ENCODE results near the gene AP1M1. TPM values are rescaled to one million over a fixed set of nuclear protein-coding genes. Genes with fewer than 3 reads are reported as not detected.
A peak's percentile ranks its signal among the peaks of the same experiment; 100 is the strongest.

The AP1M1 gene
- total RNA-seq, 1 experiment from 2014 or later = 30.3 TPM

DNA sequence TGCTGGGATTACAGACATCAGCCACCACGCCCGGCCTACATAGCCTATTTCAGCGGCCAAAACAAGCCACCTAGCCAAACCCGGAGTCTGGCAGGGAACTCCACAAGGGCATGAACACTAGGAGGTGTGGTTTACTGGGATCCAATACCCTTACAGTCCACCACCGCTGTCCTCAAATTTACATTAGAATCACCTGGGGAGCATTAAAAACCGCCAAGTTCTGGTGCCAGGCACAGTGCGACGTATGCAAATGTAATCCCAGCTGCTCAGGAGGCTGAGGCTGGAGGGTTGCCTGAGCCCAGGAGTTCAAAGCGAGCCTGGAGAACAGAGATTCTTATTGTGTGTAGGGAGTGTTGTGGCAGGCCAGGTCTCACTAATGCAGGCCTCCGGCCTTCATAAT, 4.2 kb upstream of the AP1M1 start:
- Histone ChIP-seq H3K79me2 (ENCODE audit: insufficient read depth, low read length) (no peaks in the 10 kb centered on the region), H2BK20ac (ENCODE audit: low read depth, low read length, poor library complexity, severe bottlenecking) (no peak overlapping the region), H3K27me3 (ENCODE audit: insufficient read depth, low read length) (no peaks in the 10 kb centered on the region), H3K23me2 (ENCODE audit: insufficient read length, low read depth, low read length, poor library complexity, severe bottlenecking) (peaks cover 2% of the 10 kb centered on the region), H3K18ac (ENCODE audit: insufficient read length, low read depth, low read length) (no peak overlapping the region), H2AFZ (ENCODE audit: low read length) (no peak overlapping the region), H4K91ac (ENCODE audit: insufficient read length, low read depth, low read length) (no peak overlapping the region), H2BK15ac (ENCODE audit: low read depth, low read length) (no peak overlapping the region), H4K20me1 (ENCODE audit: control insufficient read depth, insufficient read depth, insufficient read length) (no peaks in the 10 kb centered on the region), H4K5ac (ENCODE audit: insufficient read length, low read depth, low read length) (no peak overlapping the region), H2BK12ac (ENCODE audit: insufficient read length, low read depth, low read length) (no peak overlapping the region), H3K14ac (ENCODE audit: insufficient read depth, low read length) (no peak overlapping the region), H3K4ac (ENCODE audit: low read depth, low read length) (no peak overlapping the region), H2BK5ac (ENCODE audit: insufficient read length, low read length) (no peak overlapping the region), H2BK120ac (ENCODE audit: low read depth, low read length, poor library complexity, severe bottlenecking) (no peak overlapping the region), H2AK5ac (ENCODE audit: insufficient read length, low read length) (no peak overlapping the region), H3K4me2 (ENCODE audit: insufficient read depth, insufficient read length, low read length) (no peak overlapping the region), H4K8ac (replicated peaks; ENCODE audit: insufficient read length, low read depth, low read length) (no peak overlapping the region), H3K56ac (ENCODE audit: insufficient read length, low read depth, low read length) (no peak overlapping the region), H3K79me1 (ENCODE audit: insufficient read depth, low read depth, low read length, poor library complexity, severe bottlenecking) (no peaks in the 10 kb centered on the region), H3K4me1 (ENCODE audit: insufficient read depth, low read length) (no peaks in the 10 kb centered on the region; the same call in 1 of the 2 replicates), H3K9me3 (ENCODE audit: control insufficient read depth, low read depth, low read length) (no peaks in the 10 kb centered on the region), H3K9ac (ENCODE audit: extremely low read depth, insufficient read length, low read length) (no peak overlapping the region), H3K27ac (ENCODE audit: insufficient read length, low read depth, low read length) (no peak overlapping the region), H3T11ph (ENCODE audit: low read length) (no peak overlapping the region), H3K23ac (ENCODE audit: insufficient read length, low read depth, low read length) (no peak overlapping the region)
- no peaks in the 10 kb centered on the region for H3K27me3 Mint-ChIP-seq (ENCODE audit: low read depth)
- H3K9me3 Mint-ChIP-seq = no peaks in the 10 kb centered on the region
- peak; percentile 69 for DNase-seq
- TF ChIP-seq, protein P1, sequence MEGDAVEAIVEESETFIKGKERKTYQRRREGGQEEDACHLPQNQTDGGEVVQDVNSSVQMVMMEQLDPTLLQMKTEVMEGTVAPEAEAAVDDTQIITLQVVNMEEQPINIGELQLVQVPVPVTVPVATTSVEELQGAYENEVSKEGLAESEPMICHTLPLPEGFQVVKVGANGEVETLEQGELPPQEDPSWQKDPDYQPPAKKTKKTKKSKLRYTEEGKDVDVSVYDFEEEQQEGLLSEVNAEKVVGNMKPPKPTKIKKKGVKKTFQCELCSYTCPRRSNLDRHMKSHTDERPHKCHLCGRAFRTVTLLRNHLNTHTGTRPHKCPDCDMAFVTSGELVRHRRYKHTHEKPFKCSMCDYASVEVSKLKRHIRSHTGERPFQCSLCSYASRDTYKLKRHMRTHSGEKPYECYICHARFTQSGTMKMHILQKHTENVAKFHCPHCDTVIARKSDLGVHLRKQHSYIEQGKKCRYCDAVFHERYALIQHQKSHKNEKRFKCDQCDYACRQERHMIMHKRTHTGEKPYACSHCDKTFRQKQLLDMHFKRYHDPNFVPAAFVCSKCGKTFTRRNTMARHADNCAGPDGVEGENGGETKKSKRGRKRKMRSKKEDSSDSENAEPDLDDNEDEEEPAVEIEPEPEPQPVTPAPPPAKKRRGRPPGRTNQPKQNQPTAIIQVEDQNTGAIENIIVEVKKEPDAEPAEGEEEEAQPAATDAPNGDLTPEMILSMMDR (conservative IDR thresholded peaks at IDR 0.05) = no peak
- peaks cover 19 to 39% (median 31%) of the 10 kb centered on the region in 3 experiments; a peak in 6 of 7 replicates for H3K36me3 Mint-ChIP-seq (ENCODE audit: insufficient read depth in 1 of 3, low read depth in 3 of 3)
- no CpG with 5 or more reads among the region's 10 CpGs for WGBS (ENCODE audit: extremely low coverage, insufficient read length, low lambda C conversion rate)
- H3K4me3 Mint-ChIP-seq = peak overlapping the region in 1 of 2 experiments; percentile 44; a peak in 2 of 5 replicates
- peak overlapping the region; percentile 77 to 97 (median 90) for H3K27ac Mint-ChIP-seq
- H3K4me1 Mint-ChIP-seq = peaks cover 13 to 16% of the 10 kb centered on the region in 2 experiments

All from H9 (cell line).